Left hindlimb (tissue), 1 donor: ENCODE results near the gene UBE4B.
"Not testable (repeated sequence)": the region's sequence is repeated elsewhere in the genome, so short reads cannot be mapped to it uniquely, and the experiment has no call there.

ENCODE experiments used
- DNase-seq: peaks from one replicate; pipeline ENCODE4 v3.0.0-alpha.2; 2018

UBE4B gene

GRCh38 chr1:10042746-10043145 is 10.0 kb downstream of the UBE4B start:
- no peak for DNase-seq

- DNase-seq: no peak
Measured at GRCh38 chr1:10045480-10046355, 13.0 kb downstream of the UBE4B start.

DNA sequence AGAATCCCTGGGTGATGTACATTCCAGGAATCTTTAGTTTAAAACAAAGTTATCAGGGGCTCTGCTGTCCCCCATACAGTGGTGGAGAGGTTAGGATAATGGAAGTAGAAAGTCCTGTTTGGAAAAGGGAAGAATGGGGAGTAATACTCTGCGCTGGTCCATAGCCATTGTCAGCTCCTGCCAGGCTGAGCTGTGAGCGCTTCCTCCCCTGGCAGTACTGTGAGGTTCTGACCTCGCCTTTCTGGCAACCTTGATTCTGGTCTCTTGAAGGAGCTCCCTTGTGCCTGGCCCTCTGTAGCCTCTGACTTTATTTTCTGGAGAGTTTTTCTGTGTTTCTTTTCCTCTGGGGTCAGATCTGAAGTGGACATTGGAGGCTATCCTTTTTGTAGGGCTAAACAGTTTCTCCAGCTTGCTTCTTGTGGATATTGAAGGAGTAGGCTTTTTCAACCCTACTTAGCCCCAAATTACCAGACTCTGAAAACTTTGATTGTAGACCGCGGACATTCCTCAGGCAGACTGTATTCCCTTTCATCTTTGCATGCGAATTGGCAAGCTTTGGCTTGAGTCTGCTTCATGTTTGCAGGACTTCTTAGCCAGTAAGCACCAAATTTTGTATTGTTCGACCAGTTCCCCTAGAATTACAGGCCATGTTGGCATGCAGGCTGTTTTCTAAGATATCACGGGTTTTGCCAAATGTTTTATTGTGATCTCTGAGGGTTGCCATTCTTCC is 13.8 kb downstream of the UBE4B start:
- DNase-seq: no peak

GRCh38 chr1:10048601-10049000 is 15.8 kb downstream of the UBE4B start:
- no peak for DNase-seq

DNA sequence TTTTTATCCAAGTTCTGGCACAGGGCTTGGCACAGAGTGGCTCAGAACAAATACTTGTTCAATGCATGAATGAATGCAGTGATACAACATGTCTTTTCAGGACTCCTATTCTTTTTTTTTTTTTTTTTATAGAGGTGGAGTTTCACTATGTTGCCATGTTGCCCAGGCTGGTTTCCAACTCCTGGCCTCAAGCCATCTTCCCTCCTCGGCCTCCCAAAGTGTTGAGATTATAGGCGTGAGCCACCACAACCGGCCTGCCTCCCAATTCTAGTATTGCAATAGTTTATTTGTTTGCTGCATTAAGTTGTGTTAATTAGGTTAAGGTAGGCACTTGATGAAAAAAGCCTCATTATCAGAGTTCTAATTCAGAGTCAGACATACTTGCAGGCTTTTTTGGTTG is 17.9 kb downstream of the UBE4B start:
- DNase-seq: no peak

- DNase-seq: no peak
Measured at GRCh38 chr1:10051656-10052055, 18.9 kb downstream of the UBE4B start.

- DNase-seq: no peak
Measured at GRCh38 chr1:10052347-10052746, 19.6 kb downstream of the UBE4B start.

GRCh38 chr1:10054465-10054864 is 21.7 kb downstream of the UBE4B start:
- no peak for DNase-seq

GRCh38 chr1:10056599-10056987 is 23.8 kb downstream of the UBE4B start:
- DNase-seq: no peak

GRCh38 chr1:10057343-10057742 is 24.6 kb downstream of the UBE4B start:
- DNase-seq: no peak

DNA sequence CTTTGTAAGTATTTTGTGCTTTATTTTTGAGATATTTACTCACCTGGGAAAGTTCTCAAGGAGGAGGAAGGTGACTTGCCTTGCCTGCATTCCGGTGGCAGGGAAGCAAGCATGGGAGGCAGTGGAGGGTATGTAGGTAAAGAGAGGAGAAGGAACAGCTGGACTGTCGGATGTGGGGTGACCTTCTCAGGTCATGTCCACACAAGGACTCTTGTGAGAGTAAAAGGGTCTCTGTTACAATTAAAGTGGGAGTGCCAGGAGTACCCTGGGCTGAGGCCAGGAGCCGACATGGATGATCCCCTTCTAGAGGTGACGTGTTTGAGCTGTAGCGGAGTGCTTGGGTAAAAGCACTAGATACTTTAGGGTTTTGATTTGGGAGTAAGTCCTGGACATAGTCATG is 25.0 kb downstream of the UBE4B start:
- no peak for DNase-seq

DNA sequence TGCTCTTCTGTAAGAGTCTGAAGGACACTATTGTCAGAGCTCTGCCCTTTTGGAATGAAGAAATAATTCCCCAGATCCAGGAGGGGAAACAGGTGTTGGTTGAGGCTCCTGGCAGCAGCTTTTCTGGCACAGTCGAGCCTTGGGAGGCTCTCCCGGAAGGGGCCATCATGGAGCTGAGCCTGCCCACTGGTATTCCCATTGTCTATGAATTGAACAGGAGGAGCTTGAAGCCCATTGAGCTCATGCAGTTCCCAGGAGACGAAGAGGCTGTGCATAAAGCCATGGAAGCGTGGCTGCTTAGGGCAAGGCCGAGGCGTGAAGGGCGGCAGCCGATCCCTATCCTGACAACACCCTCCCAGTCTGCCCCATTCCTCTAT is 26.6 kb downstream of the UBE4B start:
- no peak for DNase-seq

DNA sequence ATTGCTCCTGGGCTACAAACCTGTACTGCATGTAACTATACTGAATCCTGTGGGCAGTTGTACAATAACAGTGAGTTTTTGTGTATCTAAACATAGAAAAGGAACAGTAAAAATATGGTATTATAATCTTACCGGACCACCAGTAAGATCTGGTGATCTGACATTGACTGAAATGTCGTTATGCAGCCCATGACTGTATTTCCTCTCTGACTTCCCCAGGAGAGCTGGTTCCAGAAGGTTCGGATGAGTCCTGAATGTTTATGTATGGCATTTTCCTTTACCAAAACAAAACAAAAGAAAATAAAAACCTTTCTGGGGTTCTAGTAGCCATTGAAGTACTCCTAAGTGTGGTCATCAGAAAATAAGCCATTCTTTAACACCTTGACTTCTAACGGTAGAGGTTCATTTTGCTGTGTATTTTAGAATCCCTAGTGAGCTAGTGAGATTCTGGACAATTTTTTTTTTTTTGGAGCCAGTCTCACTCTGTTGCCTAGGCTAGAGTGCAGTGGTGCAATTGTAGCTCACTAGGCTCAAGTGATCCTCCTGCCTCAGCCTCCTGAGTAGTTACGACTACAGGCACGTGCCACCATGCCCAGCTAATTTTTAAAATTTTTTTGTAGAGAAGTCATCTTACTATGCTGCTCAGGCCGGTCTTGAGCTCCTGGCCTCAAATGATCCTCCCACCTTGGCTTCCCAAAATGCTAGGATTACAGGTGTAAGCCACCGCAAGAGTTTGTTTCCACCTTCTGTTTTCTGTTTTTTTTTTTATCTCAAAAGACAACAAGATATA is 27.7 kb downstream of the UBE4B start:
- no peak for DNase-seq

GRCh38 chr1:10061276-10061675 is 28.5 kb downstream of the UBE4B start:
- no peak for DNase-seq

- no peak for DNase-seq
Measured at GRCh38 chr1:10063878-10064277, 31.1 kb downstream of the UBE4B start.

- DNase-seq: no peak
Measured at GRCh38 chr1:10064416-10065343, 31.9 kb downstream of the UBE4B start.

GRCh38 chr1:10065344-10065685 is 32.6 kb downstream of the UBE4B start:
- DNase-seq: no peak

- no peak for DNase-seq
Measured at GRCh38 chr1:10065760-10066159, 33.0 kb downstream of the UBE4B start.

GRCh38 chr1:10068605-10069294 is 36.0 kb downstream of the UBE4B start:
- no peak for DNase-seq

DNA sequence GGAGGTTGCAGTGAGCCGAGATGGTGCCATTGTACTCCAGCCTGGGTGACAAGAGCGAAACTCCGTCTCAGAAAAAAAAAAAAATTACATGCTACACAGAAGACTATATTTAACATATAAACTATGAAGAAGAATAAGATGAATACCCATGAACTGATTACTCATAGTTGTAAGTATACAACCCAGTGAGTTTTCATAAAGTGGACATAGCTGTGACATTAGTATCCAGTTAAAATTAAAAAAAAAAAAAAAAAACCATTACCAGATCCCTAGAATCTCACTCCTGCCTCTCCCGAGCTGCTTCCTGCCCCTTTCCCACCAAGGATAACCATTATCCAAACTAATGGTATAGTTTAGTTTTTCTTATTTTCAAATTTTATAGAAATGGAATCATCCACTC is 37.4 kb downstream of the UBE4B start:
- no peak for DNase-seq

- no peak for DNase-seq
Measured at GRCh38 chr1:10071640-10072039, 38.9 kb downstream of the UBE4B start.

- not testable (repeated sequence) for DNase-seq
Measured at GRCh38 chr1:10073371-10073770, 40.6 kb downstream of the UBE4B start.
